NCI-H446 (cell line): ENCODE results near the gene STOX2.
"Not testable (repeated sequence)": the region's sequence is repeated elsewhere in the genome, so short reads cannot be mapped to it uniquely, and the experiment has no call there.

Source experiments
- DNase-seq, 2 experiments: peaks; one replicate each; lab custom pipeline; 2025; lab: John Stamatoyannopoulos, UW

The STOX2 gene

DNA sequence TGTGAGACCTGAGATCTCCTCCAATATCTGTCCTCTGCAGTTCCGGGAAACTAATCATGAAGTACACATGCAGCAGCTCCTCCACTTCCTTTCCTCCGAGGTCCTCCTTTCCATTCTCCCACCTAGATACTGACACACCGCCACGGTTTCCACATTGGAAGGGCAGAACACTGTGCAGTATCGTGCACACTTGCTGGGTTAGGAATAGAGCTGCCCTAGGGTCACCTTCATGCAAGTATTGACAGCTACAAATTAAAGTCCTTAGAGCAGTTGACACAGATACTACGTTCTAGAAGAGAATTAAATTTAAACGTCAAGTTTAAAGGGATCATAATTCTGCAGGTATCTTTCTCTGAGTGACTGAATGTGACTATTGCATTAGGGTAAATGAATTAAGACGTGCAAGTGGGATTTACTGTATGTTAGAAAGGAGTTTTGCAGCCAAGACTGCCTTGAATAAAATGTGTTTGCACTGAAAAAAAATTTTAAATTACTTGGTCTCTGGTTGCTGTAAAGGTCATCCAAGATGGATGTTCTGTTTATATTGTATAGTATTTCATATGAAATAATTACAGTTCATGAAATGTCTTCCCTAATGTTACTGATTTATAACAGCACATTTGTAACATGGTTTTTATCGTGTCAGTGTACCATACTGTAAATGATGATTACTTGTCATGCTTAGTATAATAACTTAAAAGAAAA lies 117.7 kb downstream of the STOX2 start:
- DNase-seq, result no peak

DNA sequence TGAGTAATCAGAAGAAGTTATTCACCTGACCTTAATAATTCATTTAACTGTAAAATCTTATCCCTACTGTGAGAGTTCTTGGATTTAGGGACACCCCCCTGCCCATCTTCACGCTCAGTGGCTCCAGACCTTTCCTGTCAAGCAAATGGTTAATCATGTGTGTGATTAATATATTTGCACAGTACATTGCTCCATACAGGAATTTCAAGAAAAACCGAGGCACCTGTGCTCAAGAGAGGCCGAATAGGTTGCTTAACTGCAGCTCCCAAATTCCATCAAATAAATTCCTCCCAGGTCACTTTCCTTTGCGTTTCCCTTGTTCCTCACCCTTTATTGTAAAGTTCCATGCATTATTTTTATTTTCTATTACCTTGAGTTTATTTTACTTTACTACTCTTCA lies 119.5 kb downstream of the STOX2 start:
- DNase-seq, result no peak

GRCh38 chr4:184028561-184029374 lies 123.7 kb downstream of the STOX2 start:
- no peak for DNase-seq

- no peak for DNase-seq
Measured at GRCh38 chr4:184030036-184030435, 124.9 kb downstream of the STOX2 start.

DNA sequence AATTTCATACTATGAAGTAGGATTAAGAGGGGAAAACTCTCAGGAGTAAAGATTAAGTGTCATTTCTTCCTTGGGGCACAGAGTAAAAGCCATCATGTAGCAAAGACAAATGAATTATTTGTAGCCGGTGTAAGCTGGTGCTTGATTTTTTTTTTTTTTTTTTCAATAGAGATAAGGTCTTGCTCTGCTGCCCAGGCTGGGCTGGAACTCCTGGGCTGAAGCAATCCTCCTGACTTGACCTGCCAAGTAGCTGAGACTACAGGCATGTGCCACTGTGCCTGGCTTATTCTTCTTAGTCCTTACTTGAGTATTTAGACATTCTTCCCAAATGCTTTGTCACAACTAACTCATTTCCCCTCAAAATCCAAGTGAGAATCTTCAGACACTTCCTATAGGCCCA lies 125.7 kb downstream of the STOX2 start:
- no peak for DNase-seq

GRCh38 chr4:184032091-184032490 lies 127.0 kb downstream of the STOX2 start:
- DNase-seq, result no peak

GRCh38 chr4:184039963-184040383 lies 134.9 kb downstream of the STOX2 start:
- DNase-seq, result no peak

DNA sequence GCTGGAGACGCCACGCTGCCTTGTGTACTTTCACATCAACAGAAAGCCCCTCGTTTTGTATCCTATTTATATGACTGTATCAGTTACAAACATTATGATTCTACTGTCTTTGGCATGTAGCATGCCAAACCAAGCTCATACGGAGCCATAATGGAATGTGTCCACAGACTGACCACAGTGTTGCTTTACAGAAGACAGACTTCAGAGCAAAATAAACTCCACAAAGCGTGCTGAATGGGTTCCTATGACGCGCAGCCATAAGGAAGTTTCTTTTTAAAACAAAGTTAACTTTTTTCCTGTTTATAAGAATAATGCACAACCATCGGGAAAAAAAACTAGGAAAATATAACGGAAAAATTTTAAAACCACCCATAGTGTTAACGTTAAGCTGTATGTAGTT lies 136.0 kb downstream of the STOX2 start:
- no peak for DNase-seq

DNA sequence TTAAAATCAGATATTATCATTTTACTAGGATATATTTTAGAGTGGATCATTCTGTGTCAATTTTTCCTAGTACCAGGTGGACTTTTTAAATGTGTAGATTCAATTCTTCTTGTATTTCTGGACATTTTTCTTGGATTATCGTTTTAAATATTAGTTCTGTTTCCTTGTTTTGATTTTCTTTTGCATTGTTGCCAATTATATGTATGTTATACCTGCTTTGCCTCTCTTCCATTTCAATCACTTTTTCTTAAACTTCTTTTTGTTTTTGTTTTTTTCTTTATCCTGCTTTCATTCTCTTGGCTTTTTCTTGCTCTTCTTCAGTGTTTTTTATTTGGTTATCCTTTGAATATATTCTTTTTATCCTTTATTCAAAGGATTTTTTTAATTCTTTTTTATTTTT lies 141.0 kb downstream of the STOX2 start:
- no peak for DNase-seq

DNA sequence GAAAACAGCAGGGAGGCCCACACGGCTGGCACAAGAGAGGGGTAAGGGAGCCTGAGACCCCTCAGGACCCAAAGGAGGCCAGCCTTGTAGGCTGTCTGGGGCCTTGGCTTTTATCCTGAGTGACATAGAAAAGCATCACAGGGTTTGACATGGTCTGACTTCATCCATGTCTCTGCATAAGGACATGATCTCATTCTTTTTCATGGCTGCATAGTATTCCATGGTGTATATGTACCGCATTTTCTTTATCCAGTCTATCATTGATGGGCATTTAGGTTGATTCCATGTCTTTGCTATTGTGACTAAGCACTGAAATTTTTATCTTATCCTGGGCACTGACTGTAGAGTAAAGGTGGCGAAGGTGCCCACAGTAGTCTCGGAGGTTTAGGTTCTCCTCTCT lies 146.2 kb downstream of the STOX2 start:
- DNase-seq, result not testable (repeated sequence)

GRCh38 chr4:184052616-184053015 lies 147.5 kb downstream of the STOX2 start:
- no peak for DNase-seq

DNA sequence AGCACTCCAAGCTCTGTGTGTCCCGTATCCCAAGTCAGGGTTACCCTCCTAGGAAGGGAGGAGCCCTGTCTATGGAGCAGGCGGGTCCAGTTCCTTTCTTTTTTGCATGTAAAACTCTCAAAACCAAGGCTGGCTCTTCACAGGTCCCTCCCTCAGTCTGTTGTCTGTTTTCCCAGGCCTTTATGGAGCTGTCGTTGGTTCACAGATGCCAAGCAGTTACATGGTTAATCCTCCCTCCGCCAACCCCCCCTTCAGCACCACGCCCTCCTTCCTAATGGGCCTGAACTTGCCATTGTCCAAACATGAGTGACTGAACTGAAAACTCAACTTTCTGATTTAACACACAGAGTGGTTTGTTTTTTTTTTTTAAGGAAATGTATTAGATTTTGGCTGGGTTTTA lies 148.3 kb downstream of the STOX2 start:
- no peak for DNase-seq

- DNase-seq, result no peak
Measured at GRCh38 chr4:184056877-184057276, 151.8 kb downstream of the STOX2 start.

DNA sequence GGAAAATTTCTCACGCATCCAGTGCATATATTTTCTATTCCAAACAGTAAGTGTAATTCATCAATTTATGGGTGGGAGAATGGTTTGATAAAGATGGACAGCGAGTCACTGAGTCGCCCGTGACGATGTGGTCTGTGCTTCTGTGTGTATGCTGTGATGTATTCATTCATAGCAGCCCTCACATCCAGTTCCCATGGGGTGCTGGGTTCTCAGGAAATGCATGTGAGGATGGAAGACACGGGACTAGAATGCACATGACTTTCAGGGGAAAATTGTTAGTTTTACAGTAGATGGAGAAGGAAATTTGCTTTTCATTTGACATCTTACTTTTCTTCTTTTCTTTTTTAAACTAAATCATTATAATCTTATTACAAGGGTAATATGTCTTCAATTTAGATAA lies 152.9 kb downstream of the STOX2 start:
- no peak for DNase-seq

DNA sequence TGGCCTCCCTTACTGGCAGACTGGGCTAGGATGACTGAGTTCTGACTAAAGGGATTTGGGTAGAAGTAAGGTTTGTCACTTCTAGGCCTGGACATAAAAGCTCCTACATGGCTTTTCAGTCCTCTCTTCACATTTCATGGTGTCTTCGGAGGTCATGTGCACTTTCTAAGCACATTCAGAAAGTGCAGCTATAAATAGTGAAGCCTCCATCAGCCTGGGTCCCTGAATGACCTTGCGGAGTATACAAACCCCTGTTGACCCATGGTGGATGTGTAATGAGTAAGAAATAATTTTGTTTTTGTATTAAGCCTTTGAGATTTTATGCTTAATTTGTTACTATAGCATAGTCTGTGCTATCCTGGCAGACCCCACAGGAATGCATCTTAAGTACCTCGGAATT lies 154.0 kb downstream of the STOX2 start:
- DNase-seq, result no peak

- no peak for DNase-seq
Measured at GRCh38 chr4:184061582-184061981, 156.5 kb downstream of the STOX2 start.

DNA sequence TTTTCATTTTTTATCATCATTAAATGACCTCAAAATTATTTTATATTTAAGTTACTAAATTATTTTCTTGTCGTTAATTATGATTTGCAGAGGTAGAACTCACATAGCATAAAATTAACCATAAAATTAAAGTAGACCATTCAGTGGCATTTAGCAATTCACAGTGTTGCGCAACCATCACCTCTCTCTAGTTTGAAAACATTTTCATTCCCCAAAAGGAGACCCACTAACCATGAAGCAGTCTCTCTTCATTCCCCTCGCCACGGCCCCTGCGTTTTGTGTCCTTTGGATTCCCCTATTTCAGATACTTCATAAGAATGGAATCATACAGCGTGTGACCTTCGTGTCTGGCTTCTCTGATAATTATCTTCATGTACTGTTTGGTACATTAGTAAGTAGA lies 157.7 kb downstream of the STOX2 start:
- DNase-seq, result no peak

DNA sequence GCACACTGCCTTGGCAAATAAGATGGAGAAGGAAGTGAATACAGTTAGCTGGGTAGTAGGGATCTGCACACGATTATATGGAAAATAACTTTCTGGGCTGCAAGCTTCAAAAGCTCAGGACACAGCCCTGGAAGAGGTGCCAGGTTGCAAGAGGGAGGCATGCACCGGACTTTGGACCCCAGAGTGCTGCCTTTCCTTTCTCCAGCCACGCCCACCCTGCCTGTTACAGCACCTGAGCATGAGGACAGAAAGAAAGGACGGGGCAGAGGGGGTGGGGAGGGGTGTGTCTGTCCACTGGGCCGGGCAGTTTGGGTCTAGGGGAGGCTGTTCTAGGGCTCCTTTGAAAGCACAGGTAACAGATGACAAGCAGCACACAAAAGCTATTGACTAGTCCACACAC lies 159.8 kb downstream of the STOX2 start:
- no peak for DNase-seq

GRCh38 chr4:184066584-184067300 lies 161.6 kb downstream of the STOX2 start:
- DNase-seq, result no peak

DNA sequence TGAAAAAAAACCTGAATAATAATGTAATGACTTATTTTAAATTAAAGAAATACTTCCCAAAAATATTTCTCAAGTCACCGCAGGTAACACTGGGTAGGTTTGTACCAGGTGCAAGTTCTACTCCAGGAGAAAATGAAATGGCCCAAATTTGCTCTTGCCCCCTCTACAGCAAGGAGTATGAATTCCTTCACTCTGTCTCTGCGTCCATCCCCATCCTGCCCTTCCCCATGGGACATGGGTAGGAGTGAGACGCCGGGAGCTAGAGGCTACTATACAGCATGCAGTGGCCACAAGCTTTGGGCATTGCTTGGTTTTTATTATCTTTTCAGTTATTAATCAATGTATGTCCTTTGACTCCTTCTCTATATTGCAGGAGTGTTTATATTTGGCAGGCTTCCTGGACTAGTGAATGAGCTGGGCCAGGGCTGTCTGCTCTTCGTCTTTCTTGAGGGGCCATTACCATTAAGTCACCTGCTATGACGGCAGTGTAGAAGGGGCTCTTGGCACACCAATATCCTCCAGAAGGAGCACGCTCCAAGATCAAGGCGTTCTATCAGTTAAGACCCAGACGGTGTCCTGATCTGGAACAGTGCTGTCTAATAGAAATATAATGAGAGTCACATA lies 162.9 kb downstream of the STOX2 start:
- no peak for DNase-seq
